ENCODE data around the gene RAPGEF4.
A peak's percentile ranks its signal among the peaks of the same experiment; 100 is the strongest.
"Not testable (repeated sequence)": the region's sequence is repeated elsewhere in the genome, so short reads cannot be mapped to it uniquely, and the experiment has no call there.

Gene RAPGEF4

GRCh38 chr2:172730411-172730810 lies 5.2 kb upstream of the RAPGEF4 start:
- DNase-seq = no peak

GRCh38 chr2:172734711-172735581 lies 699 bp upstream of the RAPGEF4 start:
- DNase-seq = peak; percentile 28

GRCh38 chr2:172736424-172737174 lies 954 bp downstream of the RAPGEF4 start:
- DNase-seq = peak; percentile 32

GRCh38 chr2:172739661-172740266 lies 4.1 kb downstream of the RAPGEF4 start:
- DNase-seq = no peak

GRCh38 chr2:172740856-172741255 lies 5.2 kb downstream of the RAPGEF4 start:
- no peak for DNase-seq

GRCh38 chr2:172742931-172743540 lies 7.4 kb downstream of the RAPGEF4 start:
- DNase-seq = no peak

- DNase-seq = no peak
Measured at GRCh38 chr2:172743898-172744297, 8.3 kb downstream of the RAPGEF4 start.

GRCh38 chr2:172745636-172746035 lies 10.0 kb downstream of the RAPGEF4 start:
- no peak for DNase-seq

- DNase-seq = not testable (repeated sequence)
Measured at GRCh38 chr2:172748543-172748942, 12.9 kb downstream of the RAPGEF4 start.

- DNase-seq = no peak
Measured at GRCh38 chr2:172749388-172749787, 13.7 kb downstream of the RAPGEF4 start.

GRCh38 chr2:172751564-172751963 lies 15.9 kb downstream of the RAPGEF4 start:
- no peak for DNase-seq

GRCh38 chr2:172753610-172754009 lies 18.0 kb downstream of the RAPGEF4 start:
- DNase-seq = no peak

GRCh38 chr2:172759441-172759840 lies 23.8 kb downstream of the RAPGEF4 start:
- DNase-seq = no peak

GRCh38 chr2:172761306-172761705 lies 25.7 kb downstream of the RAPGEF4 start:
- DNase-seq = no peak

GRCh38 chr2:172762574-172762973 lies 26.9 kb downstream of the RAPGEF4 start:
- no peak for DNase-seq

GRCh38 chr2:172763079-172763478 lies 27.4 kb downstream of the RAPGEF4 start:
- no peak for DNase-seq

- DNase-seq = no peak
Measured at GRCh38 chr2:172765662-172766061, 30.0 kb downstream of the RAPGEF4 start.

GRCh38 chr2:172768401-172768800 lies 32.8 kb downstream of the RAPGEF4 start:
- no peak for DNase-seq

GRCh38 chr2:172769879-172770278 lies 34.2 kb downstream of the RAPGEF4 start:
- no peak for DNase-seq

- DNase-seq = no peak
Measured at GRCh38 chr2:172770887-172771286, 35.2 kb downstream of the RAPGEF4 start.

GRCh38 chr2:172772633-172773032 lies 37.0 kb downstream of the RAPGEF4 start:
- DNase-seq = no peak

GRCh38 chr2:172774302-172774701 lies 38.7 kb downstream of the RAPGEF4 start:
- no peak for DNase-seq

- DNase-seq = no peak
Measured at GRCh38 chr2:172775319-172775718, 39.7 kb downstream of the RAPGEF4 start.

All from DMS79 treated with DMSO at 0.1 percent for 48 hours (cell line).